ENCODE results near the gene NTM.

- TF ChIP-seq CTCF (conservative IDR thresholded peaks at IDR 0.05; ENCODE audit: low read depth, low read length): no peak
- no peak for TF ChIP-seq EZH2 (IDR thresholded peaks at IDR 0.05; ENCODE audit: borderline replicate concordance, low read depth, low read length, poor library complexity, severe bottlenecking)
Measured at GRCh38 chr11:131875611-131876010, 505.2 kb downstream of the NTM start.
